IMR-90 (cell line): ENCODE data around the gene RNU6-9. TPM values are rescaled to one million over a fixed set of nuclear protein-coding genes. Genes with fewer than 3 reads are reported as not detected.

ENCODE experiments used
- ATAC-seq: fragments of 200-7000 bp; cut with Tn5 transposase; 2 replicates; pipeline ENCODE4 v1.9.1; 2020; ENCODE audit warnings: low read depth, mild to moderate bottlenecking, moderate library complexity
- BruUV-seq: library from RNA; stranded (reverse); fragments of 400-500 nt; replicated peaks from 2 replicates; lab custom pipeline; 2021; lab: Mats Ljungman, UMichigan
- CTCF ChIA-PET: fragments of 300-600 bp; formaldehyde crosslinking; extraction: SDS; loops from one replicate; lab custom pipeline; 2021; ENCODE audit warnings: antibody characterized with exemption; lab: Yijun Ruan, JAX
- POLR2A ChIA-PET: fragments of 300-600 bp; sonication (Branson Sonifier 250); formaldehyde crosslinking; loops from one replicate; lab custom pipeline; 2022; ENCODE audit warnings: antibody characterized with exemption; ENCODE audit not compliant: unreplicated experiment; lab: Charles Lee
- DNase-seq: peaks from one replicate; pipeline ENCODE4 v3.0.0; 2013
- H2AFZ ChIP-seq: replicated peaks from 2 replicates; pipeline ENCODE3; 2013; ENCODE audit warnings: low read length, mild to moderate bottlenecking; ENCODE audit not compliant: poor library complexity
- H2AK5ac ChIP-seq: 2 replicates; pipeline ENCODE4 v1.6.1; 2013; ENCODE audit warnings: low read depth, low read length, inconsistent platforms
- H2AK9ac ChIP-seq: replicated peaks from 2 replicates; pipeline ENCODE3; 2013; ENCODE audit warnings: mild to moderate bottlenecking, low read depth, low read length, moderate library complexity; ENCODE audit not compliant: poor library complexity
- H2BK120ac ChIP-seq: 2 replicates; pipeline ENCODE4 v1.6.1; 2013; ENCODE audit warnings: low read depth, low read length, inconsistent platforms
- H2BK15ac ChIP-seq: 3 replicates; pipeline ENCODE4 v1.6.1; 2013; ENCODE audit warnings: low read depth, low read length, inconsistent platforms
- H2BK20ac ChIP-seq: 2 replicates; pipeline ENCODE4 v1.6.1; 2013; ENCODE audit warnings: low read depth, mild to moderate bottlenecking, inconsistent platforms, low read length, moderate library complexity
- H2BK5ac ChIP-seq: 2 replicates; pipeline ENCODE4 v1.6.1; 2013; ENCODE audit warnings: mild to moderate bottlenecking, low read depth, low read length, inconsistent platforms; ENCODE audit not compliant: poor library complexity, severe bottlenecking
- H3K14ac ChIP-seq: replicated peaks from 2 replicates; pipeline ENCODE4 v1.6.1; 2013; ENCODE audit warnings: low read depth, low read length, inconsistent platforms
- H3K18ac ChIP-seq: 2 replicates; pipeline ENCODE4 v1.6.1; 2013; ENCODE audit warnings: low read depth, low read length, control low read depth
- H3K23ac ChIP-seq: 2 replicates; pipeline ENCODE4 v1.6.1; 2013; ENCODE audit warnings: low read depth, low read length, inconsistent platforms
- H3K27ac ChIP-seq: 2 replicates; pipeline ENCODE4 v1.5.1; 2013; ENCODE audit warnings: mild to moderate bottlenecking, control low read depth, low read length; ENCODE audit not compliant: insufficient read depth
- H3K27me3 ChIP-seq: 2 replicates; pipeline ENCODE4 v1.6.1; 2013; ENCODE audit warnings: low read length; ENCODE audit not compliant: control insufficient read depth, insufficient read depth
- H3K36me3 ChIP-seq: 2 replicates; pipeline ENCODE4 v1.6.1; 2013; ENCODE audit warnings: low read length, mixed read lengths; ENCODE audit not compliant: control insufficient read depth, insufficient read depth
- H3K4ac ChIP-seq: 2 replicates; pipeline ENCODE4 v1.6.1; 2013; ENCODE audit warnings: low read depth, low read length, inconsistent platforms
- H3K4me1 ChIP-seq: 2 replicates; pipeline ENCODE4 v1.6.1; 2013; ENCODE audit warnings: low read length, mixed read lengths; ENCODE audit not compliant: control insufficient read depth, insufficient read depth
- H3K4me2 ChIP-seq: 2 replicates; pipeline ENCODE4 v1.6.1; 2013; ENCODE audit warnings: low read depth, mild to moderate bottlenecking, control low read depth, low read length, moderate library complexity
- H3K4me3 ChIP-seq: 2 replicates; pipeline ENCODE4 v1.5.1; 2013; ENCODE audit warnings: low read depth, mild to moderate bottlenecking, control low read depth, low read length, moderate library complexity; ENCODE audit not compliant: insufficient read depth
- H3K56ac ChIP-seq: 2 replicates; pipeline ENCODE4 v1.6.1; 2013; ENCODE audit warnings: low read length, inconsistent platforms; ENCODE audit not compliant: insufficient read depth; ENCODE audit errors: extremely low read depth
- H3K79me1 ChIP-seq, 2 experiments: 2 replicates each; pipeline ENCODE4 v1.6.1; 2013; ENCODE audit warnings: low read length in 2 of 2, inconsistent platforms in 1 of 2, low read depth in 1 of 2
- H3K9ac ChIP-seq: 2 replicates; pipeline ENCODE4 v1.6.1; 2013; ENCODE audit warnings: low read depth, low read length, control low read depth
- H3K9me1 ChIP-seq: 2 replicates; pipeline ENCODE4 v1.6.1; 2013; ENCODE audit warnings: low read length, inconsistent platforms; ENCODE audit not compliant: insufficient read depth
- H3K9me3 ChIP-seq: 2 replicates; pipeline ENCODE4 v1.6.1; 2013; ENCODE audit warnings: low read length; ENCODE audit not compliant: control insufficient read depth, insufficient read depth
- H4K20me1 ChIP-seq: 2 replicates; pipeline ENCODE4 v1.6.1; 2013; ENCODE audit warnings: low read length, inconsistent platforms; ENCODE audit not compliant: insufficient read depth
- H4K5ac ChIP-seq: 2 replicates; pipeline ENCODE4 v1.6.1; 2013; ENCODE audit warnings: mild to moderate bottlenecking, low read depth, low read length, control low read depth
- H4K8ac ChIP-seq, 2 experiments: 2 replicates each; pipeline ENCODE4 v1.6.1; 2013; ENCODE audit warnings: low read depth in 2 of 2, low read length in 2 of 2, control low read depth in 1 of 2, inconsistent platforms in 1 of 2
- H4K91ac ChIP-seq: 2 replicates; pipeline ENCODE4 v1.6.1; 2013; ENCODE audit warnings: low read depth, low read length, inconsistent platforms; ENCODE audit not compliant: insufficient read depth
- BHLHE40 ChIP-seq: fragments of 150-350 bp; IDR thresholded peaks from 2 replicates; pipeline ENCODE4 v1.6.1; 2016; ENCODE audit warnings: mild to moderate bottlenecking, low read depth, low read length
- CEBPB ChIP-seq: IDR thresholded peaks from 2 replicates; pipeline ENCODE4 v1.6.1; 2012; ENCODE audit warnings: low read depth, low read length, improper control_type of control experiment
- CHD1 ChIP-seq: IDR thresholded peaks from 2 replicates; pipeline ENCODE4 v1.6.1; 2012; ENCODE audit warnings: low read depth, low read length, improper control_type of control experiment
- FOS ChIP-seq: fragments of 150-350 bp; IDR thresholded peaks from 2 replicates; pipeline ENCODE4 v1.6.1; 2016; ENCODE audit warnings: low read depth, low read length
- MAFK ChIP-seq: IDR thresholded peaks from 2 replicates; pipeline ENCODE4 v1.6.1; 2012; ENCODE audit warnings: low read depth, low read length, improper control_type of control experiment
- MAZ ChIP-seq: IDR thresholded peaks from 2 replicates; pipeline ENCODE4 v1.6.1; 2012; ENCODE audit warnings: low read depth, mild to moderate bottlenecking, low read length, improper control_type of control experiment, moderate library complexity, borderline replicate concordance
- MXI1 ChIP-seq: IDR thresholded peaks from 2 replicates; pipeline ENCODE4 v1.6.1; 2012; ENCODE audit warnings: low read depth, mild to moderate bottlenecking, low read length, moderate library complexity, borderline replicate concordance
- NFE2L2 ChIP-seq: fragments of 150-350 bp; IDR thresholded peaks from 2 replicates; pipeline ENCODE4 v1.6.1; 2016; ENCODE audit warnings: low read depth, mild to moderate bottlenecking, low read length
- POLR2A ChIP-seq: IDR thresholded peaks from 2 replicates; pipeline ENCODE4 v1.6.1; 2012; ENCODE audit warnings: mild to moderate bottlenecking, low read depth, low read length
- RAD21 ChIP-seq: IDR thresholded peaks from 2 replicates; pipeline ENCODE4 v1.6.1; 2012; ENCODE audit warnings: low read length, improper control_type of control experiment
- RCOR1 ChIP-seq: IDR thresholded peaks from 2 replicates; pipeline ENCODE4 v1.6.1; 2012; ENCODE audit warnings: mild to moderate bottlenecking, low read length, improper control_type of control experiment; ENCODE audit not compliant: insufficient replicate concordance
- RFX5 ChIP-seq: IDR thresholded peaks from 2 replicates; pipeline ENCODE4 v1.8.0; 2012; ENCODE audit warnings: low read depth, mild to moderate bottlenecking, low read length, moderate library complexity
- SMC3 ChIP-seq: fragments of 150-350 bp; IDR thresholded peaks from 2 replicates; pipeline ENCODE4 v1.6.1; 2016; ENCODE audit warnings: low read depth, mild to moderate bottlenecking, antibody characterized with exemption, low read length, moderate library complexity
- WGBS, 2 experiments: methylation state at CpG; one replicate each; pipeline versions ENCODE4 v1.1.5 to v1.1.7; 2013; ENCODE audit warnings: missing lambda C conversion rate in 2 of 2; ENCODE audit not compliant: insufficient read length in 1 of 2; ENCODE audit errors: extremely low coverage in 2 of 2; 5-methylcytosine and 5-hydroxymethylcytosine counted together
- dilution Hi-C: fragments of 300-500 bp; cut with HindIII; formaldehyde crosslinking; loops from one replicate; pipeline ENCODE4 v1.14.3; 2018; ENCODE audit warnings: low sequenced_read_pairs; ENCODE audit not compliant: unreplicated experiment
- in situ Hi-C: fragments of 300-500 bp; cut with MboI; formaldehyde crosslinking; loops from 3 replicates; pipeline ENCODE4 v1.14.3; 2019; ENCODE audit warnings: low sequenced_read_pairs, inconsistent platforms, mixed read lengths
- intact Hi-C: fragments of 100-400 bp; cut with micrococcal nuclease; formaldehyde crosslinking; loops from 2 replicates; pipeline ENCODE4 v1.10.0; 2022
- polyA plus RNA-seq, 3 experiments: library from polyadenylated mRNA; depleted of rRNA; stranded (reverse); fragments of >200 nt; gene quantifications; 2 replicates each; pipeline ENCODE4 v1.2.3, GENCODE V29; 2012; ENCODE audit warnings: low replicate concordance in 1 of 3
- total RNA-seq: library from RNA; depleted of rRNA; stranded (reverse); fragments of >200 nt; gene quantifications from 2 replicates; pipeline ENCODE4 v1.2.3, GENCODE V29; 2012
- TF ChIP-seq, protein P1 (sequence below): fragments of 150-350 bp; IDR thresholded peaks from 2 replicates; pipeline ENCODE4 v1.6.1; 2017; ENCODE audit warnings: mild to moderate bottlenecking, antibody characterized with exemption, low read length, low read depth
- TF ChIP-seq, protein P2 (sequence below): conservative IDR thresholded peaks from 2 replicates; pipeline ENCODE4 v1.5.1; 2012; ENCODE audit warnings: mild to moderate bottlenecking, low read depth, low read length, improper control_type of control experiment
- TF ChIP-seq, protein P3 (sequence below): fragments of 150-350 bp; IDR thresholded peaks from 2 replicates; pipeline ENCODE4 v1.6.1; 2016; ENCODE audit warnings: low read depth, mild to moderate bottlenecking, low read length, moderate library complexity, borderline replicate concordance

RNU6-9 gene
- total and polyA plus RNA-seq, 2 of the 4 experiments (the other 2 are of a cell fraction), result not detected

DNA sequence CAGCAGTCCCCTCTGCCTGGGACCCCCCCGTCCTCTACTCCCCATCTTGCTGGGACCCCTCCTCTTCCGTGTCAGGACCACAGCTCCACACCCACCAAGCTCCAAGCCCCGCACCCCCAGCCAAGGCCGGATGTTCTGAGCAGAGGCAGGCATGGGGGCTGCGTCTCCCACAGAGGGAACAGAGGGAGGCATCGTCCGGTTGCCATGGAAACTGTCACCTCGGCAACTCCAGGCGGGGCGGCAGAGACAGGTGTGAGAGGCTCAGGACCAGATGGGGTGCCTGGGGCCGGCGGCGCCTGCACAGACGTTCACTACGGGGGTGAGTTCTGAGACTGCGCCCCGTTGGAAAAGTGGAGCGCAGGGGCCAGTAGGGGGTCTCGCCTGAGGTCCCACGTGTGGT lies 5.4 kb downstream of the RNU6-9 start:
- dilution Hi-C loops, result no loop called here
- no peak for ATAC-seq
- WGBS, 2 experiments, result 62% methylated on average over 4 of the region's 20 CpGs; no CpG with 5 or more reads in 1 of the 2 experiments

More for the DNA sequence above, 5.4 kb downstream of the RNU6-9 start:
- intact Hi-C loops, result no loop called here
- Histone ChIP-seq H3K9me3 (no peaks in the 10 kb centered on the region), H3K14ac (no peak overlapping the region), H4K91ac (no peak overlapping the region), H2AK9ac (no peak overlapping the region), H4K5ac (no peak overlapping the region), H3K9me1 (peaks cover 6% of the 10 kb centered on the region), H3K27me3 (no peaks in the 10 kb centered on the region), H3K4ac (no peak overlapping the region), H4K8ac (no peak overlapping the region), H3K79me1 (peaks cover 0 to 28% of the 10 kb centered on the region in 2 experiments; a peak in 3 of 4 replicates), H3K36me3 (peaks cover 25% of the 10 kb centered on the region; the same call in 1 of the 2 replicates), H3K23ac (no peak overlapping the region), H4K20me1 (peaks cover 36% of the 10 kb centered on the region), H2BK120ac (no peak overlapping the region), H2BK5ac (no peak overlapping the region), H3K27ac (no peak overlapping the region), H3K4me1 (peaks cover 2% of the 10 kb centered on the region; the same call in 1 of the 2 replicates), H2BK15ac (no peak overlapping the region), H3K9ac (no peak overlapping the region), H3K4me2 (no peak overlapping the region), H2AK5ac (no peak overlapping the region), H3K18ac (no peak overlapping the region), H3K56ac (no peak overlapping the region), H2AFZ (no peak overlapping the region), H2BK20ac (no peak overlapping the region), H3K4me3 (no peak overlapping the region)
- in situ Hi-C loops, result no loop called here
- BruUV-seq, result no TSS peak
- DNase-seq, result no peak
- ChIA-PET POLR2A (no interaction called here), CTCF (interaction anchor here (0.5 kb wide), 1 partner anchor 128 kb away, joined by 4 read pairs; no protein-coding TSS in a partner anchor)
- TF ChIP-seq MXI1 (no peak), MAFK (no peak), SMC3 (no peak), FOS (no peak), RCOR1 (no peak), MAZ (no peak), RFX5 (no peak), POLR2A (no peak), RAD21 (no peak), NFE2L2 (no peak), CHD1 (no peak), BHLHE40 (no peak), CEBPB (no peak)
- TF ChIP-seq, protein P1, sequence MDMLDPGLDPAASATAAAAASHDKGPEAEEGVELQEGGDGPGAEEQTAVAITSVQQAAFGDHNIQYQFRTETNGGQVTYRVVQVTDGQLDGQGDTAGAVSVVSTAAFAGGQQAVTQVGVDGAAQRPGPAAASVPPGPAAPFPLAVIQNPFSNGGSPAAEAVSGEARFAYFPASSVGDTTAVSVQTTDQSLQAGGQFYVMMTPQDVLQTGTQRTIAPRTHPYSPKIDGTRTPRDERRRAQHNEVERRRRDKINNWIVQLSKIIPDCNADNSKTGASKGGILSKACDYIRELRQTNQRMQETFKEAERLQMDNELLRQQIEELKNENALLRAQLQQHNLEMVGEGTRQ, result no peak
- TF ChIP-seq, protein P2, sequence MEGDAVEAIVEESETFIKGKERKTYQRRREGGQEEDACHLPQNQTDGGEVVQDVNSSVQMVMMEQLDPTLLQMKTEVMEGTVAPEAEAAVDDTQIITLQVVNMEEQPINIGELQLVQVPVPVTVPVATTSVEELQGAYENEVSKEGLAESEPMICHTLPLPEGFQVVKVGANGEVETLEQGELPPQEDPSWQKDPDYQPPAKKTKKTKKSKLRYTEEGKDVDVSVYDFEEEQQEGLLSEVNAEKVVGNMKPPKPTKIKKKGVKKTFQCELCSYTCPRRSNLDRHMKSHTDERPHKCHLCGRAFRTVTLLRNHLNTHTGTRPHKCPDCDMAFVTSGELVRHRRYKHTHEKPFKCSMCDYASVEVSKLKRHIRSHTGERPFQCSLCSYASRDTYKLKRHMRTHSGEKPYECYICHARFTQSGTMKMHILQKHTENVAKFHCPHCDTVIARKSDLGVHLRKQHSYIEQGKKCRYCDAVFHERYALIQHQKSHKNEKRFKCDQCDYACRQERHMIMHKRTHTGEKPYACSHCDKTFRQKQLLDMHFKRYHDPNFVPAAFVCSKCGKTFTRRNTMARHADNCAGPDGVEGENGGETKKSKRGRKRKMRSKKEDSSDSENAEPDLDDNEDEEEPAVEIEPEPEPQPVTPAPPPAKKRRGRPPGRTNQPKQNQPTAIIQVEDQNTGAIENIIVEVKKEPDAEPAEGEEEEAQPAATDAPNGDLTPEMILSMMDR, result no peak
- TF ChIP-seq, protein P3, sequence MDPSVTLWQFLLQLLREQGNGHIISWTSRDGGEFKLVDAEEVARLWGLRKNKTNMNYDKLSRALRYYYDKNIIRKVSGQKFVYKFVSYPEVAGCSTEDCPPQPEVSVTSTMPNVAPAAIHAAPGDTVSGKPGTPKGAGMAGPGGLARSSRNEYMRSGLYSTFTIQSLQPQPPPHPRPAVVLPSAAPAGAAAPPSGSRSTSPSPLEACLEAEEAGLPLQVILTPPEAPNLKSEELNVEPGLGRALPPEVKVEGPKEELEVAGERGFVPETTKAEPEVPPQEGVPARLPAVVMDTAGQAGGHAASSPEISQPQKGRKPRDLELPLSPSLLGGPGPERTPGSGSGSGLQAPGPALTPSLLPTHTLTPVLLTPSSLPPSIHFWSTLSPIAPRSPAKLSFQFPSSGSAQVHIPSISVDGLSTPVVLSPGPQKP, result no peak
